Measurements from ENCODE around the gene OR52E1.
"Not testable (repeated sequence)": the region's sequence is repeated elsewhere in the genome, so short reads cannot be mapped to it uniquely, and the experiment has no call there.

- TF ChIP-seq, protein P1, sequence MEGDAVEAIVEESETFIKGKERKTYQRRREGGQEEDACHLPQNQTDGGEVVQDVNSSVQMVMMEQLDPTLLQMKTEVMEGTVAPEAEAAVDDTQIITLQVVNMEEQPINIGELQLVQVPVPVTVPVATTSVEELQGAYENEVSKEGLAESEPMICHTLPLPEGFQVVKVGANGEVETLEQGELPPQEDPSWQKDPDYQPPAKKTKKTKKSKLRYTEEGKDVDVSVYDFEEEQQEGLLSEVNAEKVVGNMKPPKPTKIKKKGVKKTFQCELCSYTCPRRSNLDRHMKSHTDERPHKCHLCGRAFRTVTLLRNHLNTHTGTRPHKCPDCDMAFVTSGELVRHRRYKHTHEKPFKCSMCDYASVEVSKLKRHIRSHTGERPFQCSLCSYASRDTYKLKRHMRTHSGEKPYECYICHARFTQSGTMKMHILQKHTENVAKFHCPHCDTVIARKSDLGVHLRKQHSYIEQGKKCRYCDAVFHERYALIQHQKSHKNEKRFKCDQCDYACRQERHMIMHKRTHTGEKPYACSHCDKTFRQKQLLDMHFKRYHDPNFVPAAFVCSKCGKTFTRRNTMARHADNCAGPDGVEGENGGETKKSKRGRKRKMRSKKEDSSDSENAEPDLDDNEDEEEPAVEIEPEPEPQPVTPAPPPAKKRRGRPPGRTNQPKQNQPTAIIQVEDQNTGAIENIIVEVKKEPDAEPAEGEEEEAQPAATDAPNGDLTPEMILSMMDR (IDR thresholded peaks at IDR 0.05) = not testable (repeated sequence)
- TF ChIP-seq POLR2A (IDR thresholded peaks at IDR 0.05) = not testable (repeated sequence)
Observed at GRCh38 chr11:5058679-5059078, 10.7 kb upstream of the OR52E1 start.

Data from Peyer's patch (tissue), 4 donors.